Panc1 (cell line): Measurements from ENCODE around the gene NDOR1. TPM values are rescaled to one million over a fixed set of nuclear protein-coding genes. Genes with fewer than 3 reads are reported as not detected.

Experiments
- ATAC-seq: fragments of 200-7000 bp; cut with Tn5 transposase; 2 replicates; pipeline ENCODE4 v1.9.1; 2020; ENCODE audit warnings: mild to moderate bottlenecking, moderate library complexity
- BruUV-seq: library from RNA; stranded (reverse); fragments of 400-500 nt; replicated peaks from 2 replicates; lab custom pipeline; 2021; lab: Mats Ljungman, UMichigan
- CTCF ChIA-PET: fragments of 300-600 bp; sonication (Branson Sonifier 250); formaldehyde crosslinking; loops from one replicate; lab custom pipeline; 2022; ENCODE audit warnings: antibody characterized with exemption; lab: Charles Lee
- POLR2A ChIA-PET: fragments of 300-600 bp; sonication (Branson Sonifier 250); formaldehyde crosslinking; loops from one replicate; lab custom pipeline; 2022; ENCODE audit warnings: antibody characterized with exemption; lab: Charles Lee
- DNase-seq: peaks from one replicate; pipeline ENCODE4 v3.0.0-alpha.2; 2010; ENCODE audit warnings: low read depth, low spot score
- H3K27ac ChIP-seq: 2 replicates; pipeline ENCODE4 v1.5.1; 2011; ENCODE audit warnings: mild to moderate bottlenecking, low read length, inconsistent platforms
- H3K27me3 ChIP-seq: fragments of 200-500 bp; sonication (Bioruptor generic); 2 replicates; pipeline ENCODE4 v1.6.0; 2014; ENCODE audit warnings: low read length, inconsistent platforms; ENCODE audit not compliant: control insufficient read depth, insufficient read depth
- H3K36me3 ChIP-seq: fragments of 200-500 bp; sonication (Bioruptor generic); 2 replicates; pipeline ENCODE4 v1.5.1; 2014; ENCODE audit warnings: inconsistent platforms, mild to moderate bottlenecking, low read length, moderate library complexity; ENCODE audit not compliant: control insufficient read depth, insufficient read depth
- H3K4me1 ChIP-seq: 2 replicates; pipeline ENCODE4 v1.5.1; 2011; ENCODE audit warnings: inconsistent platforms, mild to moderate bottlenecking, low read length, moderate library complexity; ENCODE audit not compliant: control insufficient read depth, insufficient read depth
- H3K4me3 ChIP-seq, 2 experiments: 2 replicates each; pipeline ENCODE4 v1.5.1; 2011 to 2012; ENCODE audit warnings: low read depth in 2 of 2, low read length in 2 of 2, mild to moderate bottlenecking in 2 of 2, inconsistent platforms in 1 of 2, moderate library complexity in 1 of 2
- H3K9me3 ChIP-seq: fragments of 200-500 bp; sonication (Bioruptor generic); 2 replicates; pipeline ENCODE4 v1.5.1; 2014; ENCODE audit warnings: low read depth, mild to moderate bottlenecking, inconsistent platforms, low read length, moderate library complexity; ENCODE audit not compliant: control insufficient read depth, insufficient read depth
- CTCF ChIP-seq: fragments of 450-650 bp; IDR thresholded peaks from 2 replicates; pipeline ENCODE4 v1.5.1; 2017; ENCODE audit warnings: mild to moderate bottlenecking
- POLR2AphosphoS5 ChIP-seq: IDR thresholded peaks from 2 replicates; pipeline ENCODE4 v1.6.1; 2012; ENCODE audit warnings: mild to moderate bottlenecking, low read depth, low read length, moderate library complexity
- SIN3A ChIP-seq: IDR thresholded peaks from 2 replicates; pipeline ENCODE4 v1.6.1; 2012; ENCODE audit warnings: low read depth, mild to moderate bottlenecking, low read length, moderate library complexity, borderline replicate concordance; ENCODE audit not compliant: insufficient read depth
- TCF7L2 ChIP-seq: IDR thresholded peaks from 2 replicates; pipeline ENCODE4 v1.6.1; 2011; ENCODE audit warnings: mild to moderate bottlenecking, low read depth, low read length, inconsistent platforms
- in situ Hi-C: cut with HindIII; loops from 2 replicates; pipeline ENCODE4 v1.10.0; 2016; ENCODE audit warnings: low sequenced_read_pairs, low pct_unique_long_range_greater_than_20kb
- intact Hi-C: fragments of 100-400 bp; cut with micrococcal nuclease; formaldehyde crosslinking; loops from one replicate; pipeline ENCODE4 v1.10.0; 2022; ENCODE audit not compliant: unreplicated experiment
- total RNA-seq: library from RNA; stranded (reverse); gene quantifications from one replicate; pipeline ENCODE4 v1.2.1, GENCODE V29; 2021; ENCODE audit not compliant: unreplicated experiment
- TF ChIP-seq, protein P1 (sequence below), 2 experiments: IDR thresholded peaks; 2 replicates each; pipeline ENCODE4 v1.6.1; 2011 to 2012; ENCODE audit warnings: low read depth in 2 of 2, control low read depth in 1 of 2, low read length in 1 of 2, mild to moderate bottlenecking in 1 of 2, moderate library complexity in 1 of 2; ENCODE audit not compliant: insufficient read depth in 1 of 2

The NDOR1 gene
- total RNA-seq, 1 experiment from 2014 or later = 15.6 TPM

DNA sequence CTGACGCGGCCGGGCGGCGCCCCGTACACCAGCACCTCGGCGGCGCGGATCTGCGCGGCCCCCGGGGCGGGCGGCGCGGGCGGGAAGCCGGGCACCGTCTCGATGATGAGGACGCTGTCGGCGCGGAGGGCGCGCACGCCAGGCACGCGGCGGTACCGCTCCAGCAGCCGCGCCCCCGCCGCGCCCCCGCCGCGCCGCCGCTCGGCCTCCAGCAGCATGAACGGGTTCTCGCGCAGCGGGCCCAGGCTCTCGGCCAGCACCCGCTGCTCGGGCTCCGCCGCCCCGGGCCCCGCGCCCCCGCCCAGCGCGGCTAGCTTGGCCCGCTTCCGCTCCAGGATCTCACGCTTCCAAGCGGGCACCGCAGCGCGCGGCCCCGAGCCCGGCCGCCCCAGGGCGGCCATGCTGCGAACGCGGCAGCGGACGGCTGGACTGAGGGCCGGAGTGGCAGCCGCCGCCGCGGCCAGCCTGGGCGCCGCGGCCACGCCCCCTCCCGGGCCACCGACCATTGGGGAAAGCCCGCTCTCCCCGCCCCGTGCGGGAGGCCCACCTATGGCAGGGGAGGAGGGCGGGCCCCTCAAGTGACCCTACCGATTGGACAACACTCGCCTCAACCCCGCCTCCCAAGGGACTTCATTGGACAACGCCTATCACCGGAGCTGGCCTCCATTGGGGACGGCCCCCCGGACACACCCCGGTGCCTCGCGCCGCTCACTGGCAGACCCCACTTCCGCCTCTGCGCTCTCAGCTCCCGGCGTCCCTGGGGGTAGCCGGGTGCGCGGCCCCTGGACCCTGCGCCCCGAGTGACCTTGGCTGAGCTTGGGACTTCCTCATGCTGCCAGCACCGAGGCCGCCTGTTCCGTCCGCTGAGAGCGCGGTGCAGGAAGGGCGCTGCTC is 4.9 kb upstream of the NDOR1 start, which contains the start of gene TPRN:
TSS of gene TPRN (minus strand) at position 431 of the 894 bp plus-strand sequence. CDS start at position 401, 30 bp downstream.
- TF ChIP-seq CTCF = no peak
- TF ChIP-seq POLR2AphosphoS5 = peak; percentile 62
- TF ChIP-seq, protein P1, sequence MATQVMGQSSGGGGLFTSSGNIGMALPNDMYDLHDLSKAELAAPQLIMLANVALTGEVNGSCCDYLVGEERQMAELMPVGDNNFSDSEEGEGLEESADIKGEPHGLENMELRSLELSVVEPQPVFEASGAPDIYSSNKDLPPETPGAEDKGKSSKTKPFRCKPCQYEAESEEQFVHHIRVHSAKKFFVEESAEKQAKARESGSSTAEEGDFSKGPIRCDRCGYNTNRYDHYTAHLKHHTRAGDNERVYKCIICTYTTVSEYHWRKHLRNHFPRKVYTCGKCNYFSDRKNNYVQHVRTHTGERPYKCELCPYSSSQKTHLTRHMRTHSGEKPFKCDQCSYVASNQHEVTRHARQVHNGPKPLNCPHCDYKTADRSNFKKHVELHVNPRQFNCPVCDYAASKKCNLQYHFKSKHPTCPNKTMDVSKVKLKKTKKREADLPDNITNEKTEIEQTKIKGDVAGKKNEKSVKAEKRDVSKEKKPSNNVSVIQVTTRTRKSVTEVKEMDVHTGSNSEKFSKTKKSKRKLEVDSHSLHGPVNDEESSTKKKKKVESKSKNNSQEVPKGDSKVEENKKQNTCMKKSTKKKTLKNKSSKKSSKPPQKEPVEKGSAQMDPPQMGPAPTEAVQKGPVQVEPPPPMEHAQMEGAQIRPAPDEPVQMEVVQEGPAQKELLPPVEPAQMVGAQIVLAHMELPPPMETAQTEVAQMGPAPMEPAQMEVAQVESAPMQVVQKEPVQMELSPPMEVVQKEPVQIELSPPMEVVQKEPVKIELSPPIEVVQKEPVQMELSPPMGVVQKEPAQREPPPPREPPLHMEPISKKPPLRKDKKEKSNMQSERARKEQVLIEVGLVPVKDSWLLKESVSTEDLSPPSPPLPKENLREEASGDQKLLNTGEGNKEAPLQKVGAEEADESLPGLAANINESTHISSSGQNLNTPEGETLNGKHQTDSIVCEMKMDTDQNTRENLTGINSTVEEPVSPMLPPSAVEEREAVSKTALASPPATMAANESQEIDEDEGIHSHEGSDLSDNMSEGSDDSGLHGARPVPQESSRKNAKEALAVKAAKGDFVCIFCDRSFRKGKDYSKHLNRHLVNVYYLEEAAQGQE (IDR thresholded peaks at IDR 0.05; ENCODE audit: insufficient read depth in 1 of 2, low read depth in 2 of 2, low read length in 1 of 2) = no peak
- TF ChIP-seq TCF7L2 = no peak
- TF ChIP-seq SIN3A = peak; percentile 92; the same call in 1 of the 2 replicates
- BruUV-seq = no TSS peak
- H3K4me3 ChIP-seq = peak within 1 kb of the TSS; percentile 60 to 63
- H3K27me3 ChIP-seq = no peaks in the 10 kb centered on the region
- intact Hi-C loops (no loop called here), in situ Hi-C loops (no loop called here)
- ChIA-PET CTCF (interaction anchor here (1.1 kb wide), 1 partner anchor 36 kb away, joined by 8 read pairs; no protein-coding TSS in a partner anchor), POLR2A (interaction anchor here (0.5 to 0.8 kb wide), 2 partner anchors 10 to 86 kb away, joined by 4 read pairs; partner anchors contain the start of gene DPP7)
- H3K4me1 ChIP-seq = peaks cover 32% of the 10 kb centered on the region
- no peaks in the 10 kb centered on the region; the same call in 1 of the 2 replicates for H3K36me3 ChIP-seq
- DNase-seq = peak; percentile 78
- peak within 1 kb of the TSS; percentile 65 for H3K27ac ChIP-seq
- peak; percentile 92 for ATAC-seq
- H3K9me3 ChIP-seq = no peaks in the 10 kb centered on the region

GRCh38 chr9:137201205-137201868 is 4.2 kb upstream of the NDOR1 start:
- DNase-seq = no peak
- Histone ChIP-seq H3K36me3 (peaks cover 2% of the 10 kb centered on the region; the same call in 1 of the 2 replicates), H3K4me1 (peaks cover 32% of the 10 kb centered on the region), H3K9me3 (no peaks in the 10 kb centered on the region), H3K27me3 (no peaks in the 10 kb centered on the region), H3K4me3 (peak overlapping the region; percentile 60 to 63), H3K27ac (peak overlapping the region; percentile 65)
- TF ChIP-seq, protein P1 (IDR thresholded peaks at IDR 0.05; ENCODE audit: insufficient read depth in 1 of 2, low read depth in 2 of 2, low read length in 1 of 2) = no peak
- TF ChIP-seq SIN3A (no peak), POLR2AphosphoS5 (no peak), CTCF (no peak), TCF7L2 (no peak)
- no TSS peak for BruUV-seq
- POLR2A ChIA-PET = interaction anchor here (0.5 to 0.8 kb wide), 2 partner anchors 11 to 87 kb away, joined by 4 read pairs; partner anchors contain the start of gene DPP7
- CTCF ChIA-PET = interaction anchor here (1.1 kb wide), 1 partner anchor 35 kb away, joined by 8 read pairs; no protein-coding TSS in a partner anchor
- peak; percentile 4 for ATAC-seq
- intact Hi-C loops (no loop called here), in situ Hi-C loops (no loop called here)
